ENCODE data around the gene MYO1H.
A peak's percentile ranks its signal among the peaks of the same experiment; 100 is the strongest.
"Not testable (repeated sequence)": the region's sequence is repeated elsewhere in the genome, so short reads cannot be mapped to it uniquely, and the experiment has no call there.

The MYO1H gene

GRCh38 chr12:109421355-109422087, 73.8 kb downstream of the MYO1H start:
- DNase-seq: no peak

- DNase-seq: no peak
These were observed 74.6 kb downstream of the MYO1H start for GRCh38 chr12:109422251-109422650.

GRCh38 chr12:109423392-109423791, 75.7 kb downstream of the MYO1H start:
- DNase-seq: no peak

- peak; percentile 63 to 66 for DNase-seq
These were observed 80.4 kb downstream of the MYO1H start for GRCh38 chr12:109428037-109428629.

GRCh38 chr12:109428804-109429203, 81.1 kb downstream of the MYO1H start:
- DNase-seq: not testable (repeated sequence)

GRCh38 chr12:109430244-109430643, 82.5 kb downstream of the MYO1H start:
- DNase-seq: no peak

GRCh38 chr12:109432431-109432830, 84.7 kb downstream of the MYO1H start:
- no peak for DNase-seq

GRCh38 chr12:109432842-109433304, 85.2 kb downstream of the MYO1H start:
- DNase-seq: peak; percentile 70 to 76

- no peak for DNase-seq
These were observed 85.9 kb downstream of the MYO1H start for GRCh38 chr12:109433618-109434017.

- no peak for DNase-seq
These were observed 86.9 kb downstream of the MYO1H start for GRCh38 chr12:109434582-109434981.

GRCh38 chr12:109435428-109436187, 87.9 kb downstream of the MYO1H start:
- no peak for DNase-seq

GRCh38 chr12:109436188-109436560, 88.5 kb downstream of the MYO1H start:
- DNase-seq: no peak

GRCh38 chr12:109439181-109439580, 91.5 kb downstream of the MYO1H start:
- DNase-seq: no peak

- not testable (repeated sequence) for DNase-seq
These were observed 92.3 kb downstream of the MYO1H start for GRCh38 chr12:109439951-109440350.

GRCh38 chr12:109440851-109441490, 93.3 kb downstream of the MYO1H start:
- DNase-seq: no peak

- DNase-seq: no peak
These were observed 96.1 kb downstream of the MYO1H start for GRCh38 chr12:109443794-109444193.

- no peak for DNase-seq
These were observed 96.6 kb downstream of the MYO1H start for GRCh38 chr12:109444259-109444658.

- DNase-seq: no peak
These were observed 97.5 kb downstream of the MYO1H start for GRCh38 chr12:109445191-109445609.

- DNase-seq: no peak
These were observed 99.2 kb downstream of the MYO1H start for GRCh38 chr12:109446869-109447268.

GRCh38 chr12:109447482-109447881, 99.8 kb downstream of the MYO1H start:
- DNase-seq: no peak

- no peak for DNase-seq
These were observed 100.6 kb downstream of the MYO1H start for GRCh38 chr12:109448272-109448671.

GRCh38 chr12:109448707-109449390, 101.1 kb downstream of the MYO1H start:
- no peak for DNase-seq
